ENCODE measurements around the gene RPL39.
"Not testable (repeated sequence)": the region's sequence is repeated elsewhere in the genome, so short reads cannot be mapped to it uniquely, and the experiment has no call there.

RPL39 gene

GRCh38 chrX:119791437-119792231 lies at the start of gene RPL39:
TSS of gene RPL39 (minus strand) at chrX:119791630. CDS start at chrX:119791576, 54 bp downstream.
- DNase-seq: peak; percentile 70

- DNase-seq: no peak
Observed at GRCh38 chrX:119833905-119834304, 42.5 kb upstream of the RPL39 start.

GRCh38 chrX:119828446-119828845 lies 37.0 kb upstream of the RPL39 start:
- DNase-seq: no peak

GRCh38 chrX:119826399-119826959 lies 35.0 kb upstream of the RPL39 start:
- no peak for DNase-seq

GRCh38 chrX:119824221-119824620 lies 32.8 kb upstream of the RPL39 start:
- not testable (repeated sequence) for DNase-seq

GRCh38 chrX:119821703-119822102 lies 30.3 kb upstream of the RPL39 start:
- not testable (repeated sequence) for DNase-seq

GRCh38 chrX:119817130-119817690 lies 25.8 kb upstream of the RPL39 start:
- no peak for DNase-seq

GRCh38 chrX:119816300-119816699 lies 24.9 kb upstream of the RPL39 start:
- no peak for DNase-seq

- no peak for DNase-seq
Observed at GRCh38 chrX:119809185-119809666, 17.8 kb upstream of the RPL39 start.

- not testable (repeated sequence) for DNase-seq
Observed at GRCh38 chrX:119808461-119808860, 17.0 kb upstream of the RPL39 start.

- DNase-seq: no peak
Observed at GRCh38 chrX:119802546-119802945, 11.1 kb upstream of the RPL39 start.

GRCh38 chrX:119801253-119802221 lies 10.1 kb upstream of the RPL39 start:
- DNase-seq: no peak

GRCh38 chrX:119790977-119791436 lies 423 bp downstream of the RPL39 start:
- DNase-seq: peak; percentile 16

GRCh38 chrX:119784747-119785446 lies 6.5 kb downstream of the RPL39 start:
- DNase-seq: no peak

- no peak for DNase-seq
Observed at GRCh38 chrX:119783026-119783425, 8.4 kb downstream of the RPL39 start.

GRCh38 chrX:119778829-119779228 lies 12.6 kb downstream of the RPL39 start:
- DNase-seq: no peak

GRCh38 chrX:119775517-119776238 lies 15.8 kb downstream of the RPL39 start:
- DNase-seq: no peak

- not testable (repeated sequence) for DNase-seq
Observed at GRCh38 chrX:119769388-119769787, 22.0 kb downstream of the RPL39 start.

GRCh38 chrX:119768436-119768835 lies 23.0 kb downstream of the RPL39 start:
- not testable (repeated sequence) for DNase-seq

- DNase-seq: no peak
Observed at GRCh38 chrX:119763836-119764387, 27.5 kb downstream of the RPL39 start.

- DNase-seq: no peak
Observed at GRCh38 chrX:119763181-119763580, 28.2 kb downstream of the RPL39 start.
